HG02759 (cell line): ENCODE results near the gene COA8.
"Not testable (repeated sequence)": the region's sequence is repeated elsewhere in the genome, so short reads cannot be mapped to it uniquely, and the experiment has no call there.

ENCODE experiments used
- ATAC-seq: cut with Tn5 transposase; IDR thresholded peaks from one replicate; pipeline ENCODE4 v1.9.1; 2021; ENCODE audit warnings: mild to moderate bottlenecking, moderate library complexity; ENCODE audit not compliant: unreplicated experiment

The COA8 gene

GRCh38 chr14:103525430-103526246 lies 37.1 kb upstream of the COA8 start:
- not testable (repeated sequence) for ATAC-seq

GRCh38 chr14:103526247-103526913 lies 36.4 kb upstream of the COA8 start:
- ATAC-seq, result no peak

GRCh38 chr14:103526914-103527248 lies 35.9 kb upstream of the COA8 start:
- ATAC-seq, result no peak

- ATAC-seq, result peak; percentile 72
Measured at GRCh38 chr14:103527408-103528145, 35.2 kb upstream of the COA8 start.

GRCh38 chr14:103528146-103528586 lies 34.6 kb upstream of the COA8 start:
- no peak for ATAC-seq

- ATAC-seq, result peak; percentile 51
Measured at GRCh38 chr14:103528587-103529382, 34.0 kb upstream of the COA8 start, which contains the start of gene TRMT61A. TRMT61A (plus strand) TSS chr14:103529196; CDS start chr14:103529979, 783 bp downstream.

GRCh38 chr14:103529383-103530365 lies 33.1 kb upstream of the COA8 start:
- no peak for ATAC-seq

GRCh38 chr14:103530390-103530789 lies 32.4 kb upstream of the COA8 start:
- no peak for ATAC-seq

- ATAC-seq, result no peak
Measured at GRCh38 chr14:103530831-103531230, 31.9 kb upstream of the COA8 start.

- no peak for ATAC-seq
Measured at GRCh38 chr14:103531421-103532215, 31.1 kb upstream of the COA8 start.

GRCh38 chr14:103532216-103533136 lies 30.3 kb upstream of the COA8 start:
- ATAC-seq, result no peak

- no peak for ATAC-seq
Measured at GRCh38 chr14:103533137-103533998, 29.4 kb upstream of the COA8 start.

GRCh38 chr14:103533999-103534575 lies 28.7 kb upstream of the COA8 start:
- ATAC-seq, result no peak

- no peak for ATAC-seq
Measured at GRCh38 chr14:103534576-103535061, 28.1 kb upstream of the COA8 start.

GRCh38 chr14:103535081-103535890 lies 27.5 kb upstream of the COA8 start:
- no peak for ATAC-seq
